IPS-18a (cell line): ENCODE data around the gene PIBF1.
"Not testable (repeated sequence)": the region's sequence is repeated elsewhere in the genome, so short reads cannot be mapped to it uniquely, and the experiment has no call there.

Experiments used
- H3K27ac ChIP-seq: one replicate; pipeline ENCODE4 v1.5.1; 2013; ENCODE audit warnings: low read length
- H3K27me3 ChIP-seq: one replicate; pipeline ENCODE4 v1.6.1; 2013; ENCODE audit warnings: mild to moderate bottlenecking, low read length; ENCODE audit not compliant: control insufficient read depth, insufficient read depth
- H3K36me3 ChIP-seq: one replicate; pipeline ENCODE4 v1.6.1; 2013; ENCODE audit warnings: low read depth, low read length; ENCODE audit not compliant: control insufficient read depth
- H3K4me1 ChIP-seq: one replicate; pipeline ENCODE4 v1.6.1; 2013; ENCODE audit warnings: low read depth, low read length; ENCODE audit not compliant: control insufficient read depth
- H3K4me3 ChIP-seq: one replicate; pipeline ENCODE4 v1.5.1; 2013; ENCODE audit warnings: low read length
- H3K9ac ChIP-seq: one replicate; pipeline ENCODE4 v1.6.1; 2013; ENCODE audit warnings: mild to moderate bottlenecking, low read length, moderate library complexity
- H3K9me3 ChIP-seq: one replicate; pipeline ENCODE4 v1.6.1; 2013; ENCODE audit warnings: low read depth, low read length; ENCODE audit not compliant: control insufficient read depth

The PIBF1 gene

GRCh38 chr13:73025217-73026012, 243.5 kb downstream of the PIBF1 start:
- H3K27me3 ChIP-seq = no peaks in the 10 kb centered on the region
- H3K27ac ChIP-seq = no peak overlapping the region
- no peaks in the 10 kb centered on the region for H3K36me3 ChIP-seq
- no peak overlapping the region for H3K9ac ChIP-seq
- no peak overlapping the region for H3K4me3 ChIP-seq
- no peaks in the 10 kb centered on the region for H3K9me3 ChIP-seq
- no peaks in the 10 kb centered on the region for H3K4me1 ChIP-seq

DNA sequence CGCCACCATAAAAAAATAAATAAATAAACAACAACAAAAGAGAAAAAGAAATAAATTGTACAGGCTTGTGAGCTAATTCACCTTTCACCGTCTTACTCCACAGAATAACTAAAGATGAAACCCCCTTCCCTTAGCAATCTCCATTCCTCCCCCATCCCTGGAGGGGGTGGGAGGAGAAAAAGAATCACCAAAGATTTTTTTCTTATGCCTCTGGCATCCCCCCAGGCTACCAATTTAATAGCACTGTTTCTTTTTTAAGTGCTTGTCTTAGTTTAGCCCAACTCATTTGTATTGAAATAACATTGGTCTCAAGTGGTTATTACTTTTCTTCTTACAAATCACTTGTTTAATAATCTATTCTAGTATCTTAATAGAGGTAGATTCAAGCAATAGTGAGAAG, 253.0 kb downstream of the PIBF1 start:
- H3K27me3 ChIP-seq = no peaks in the 10 kb centered on the region
- no peak overlapping the region for H3K9ac ChIP-seq

GRCh38 chr13:73035660-73036059, 253.7 kb downstream of the PIBF1 start:
- Histone ChIP-seq H3K4me1 (peaks cover 12% of the 10 kb centered on the region), H3K9ac (no peak overlapping the region), H3K9me3 (no peaks in the 10 kb centered on the region), H3K27me3 (no peaks in the 10 kb centered on the region), H3K27ac (no peak overlapping the region), H3K36me3 (no peaks in the 10 kb centered on the region), H3K4me3 (no peak overlapping the region)

More for the DNA sequence above, 253.0 kb downstream of the PIBF1 start:
- Histone ChIP-seq H3K9me3 (no peaks in the 10 kb centered on the region), H3K4me3 (no peak overlapping the region), H3K36me3 (no peaks in the 10 kb centered on the region), H3K4me1 (peaks cover 5% of the 10 kb centered on the region), H3K27ac (no peak overlapping the region)

DNA sequence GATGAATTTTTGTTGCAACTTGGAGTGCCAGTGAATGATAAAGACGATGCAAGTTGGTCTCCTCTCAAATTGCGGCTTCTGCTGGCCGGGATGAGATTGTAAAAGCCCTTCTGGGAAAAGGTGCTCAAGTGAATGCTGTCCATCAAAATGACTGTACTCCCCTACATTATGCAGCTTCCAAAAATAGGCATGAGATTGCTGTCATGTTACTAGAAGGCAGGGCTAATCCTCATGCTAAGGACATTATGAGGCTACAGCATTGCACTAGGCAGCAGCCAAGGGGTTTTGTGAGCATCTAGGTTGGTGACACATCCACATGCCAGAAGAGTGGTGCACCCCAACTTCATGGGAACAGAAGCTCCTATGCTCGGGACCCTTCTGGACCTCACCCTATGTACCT, 254.6 kb downstream of the PIBF1 start:
- Histone ChIP-seq H3K9me3 (no peaks in the 10 kb centered on the region), H3K36me3 (no peaks in the 10 kb centered on the region)

DNA sequence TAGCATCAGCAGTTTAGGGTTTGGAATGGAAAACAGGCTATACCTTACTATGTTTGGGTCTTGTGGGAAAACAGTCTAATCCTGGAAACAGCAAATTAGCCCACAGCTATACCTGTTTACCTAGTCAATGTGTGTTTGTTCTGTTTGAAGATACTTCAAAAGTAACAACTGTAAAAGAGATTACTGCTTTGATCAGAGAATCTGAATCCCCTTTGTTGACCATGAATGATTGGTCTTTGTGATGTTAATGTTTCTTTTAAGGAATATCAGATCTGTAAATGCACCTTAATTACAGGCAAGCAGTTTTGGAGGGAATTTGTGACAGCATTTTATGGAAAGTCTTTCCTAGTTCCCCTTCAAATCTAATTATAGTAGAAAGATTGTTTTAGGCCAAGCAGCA, 256.1 kb downstream of the PIBF1 start:
- H3K4me1 ChIP-seq = peaks cover 12% of the 10 kb centered on the region
- H3K36me3 ChIP-seq = no peaks in the 10 kb centered on the region
- no peaks in the 10 kb centered on the region for H3K27me3 ChIP-seq
- H3K9me3 ChIP-seq = no peaks in the 10 kb centered on the region
- no peak overlapping the region for H3K27ac ChIP-seq
- no peak overlapping the region for H3K4me3 ChIP-seq
- H3K9ac ChIP-seq = no peak overlapping the region

More for the DNA sequence above, 254.6 kb downstream of the PIBF1 start:
- Histone ChIP-seq H3K27ac (no peak overlapping the region), H3K4me1 (peaks cover 12% of the 10 kb centered on the region), H3K9ac (no peak overlapping the region), H3K27me3 (no peaks in the 10 kb centered on the region), H3K4me3 (no peak overlapping the region)

- H3K9me3 ChIP-seq = no peaks in the 10 kb centered on the region
- H3K4me3 ChIP-seq = no peak overlapping the region
- no peak overlapping the region for H3K27ac ChIP-seq
- H3K36me3 ChIP-seq = no peaks in the 10 kb centered on the region
- no peak overlapping the region for H3K9ac ChIP-seq
- H3K4me1 ChIP-seq = peaks cover 12% of the 10 kb centered on the region
- H3K27me3 ChIP-seq = no peaks in the 10 kb centered on the region
These were observed 257.5 kb downstream of the PIBF1 start for GRCh38 chr13:73039201-73040108.

GRCh38 chr13:73040484-73040883, 258.6 kb downstream of the PIBF1 start:
- no peak overlapping the region for H3K27ac ChIP-seq
- no peak overlapping the region for H3K9ac ChIP-seq
- no peak overlapping the region for H3K4me3 ChIP-seq
- no peaks in the 10 kb centered on the region for H3K27me3 ChIP-seq
- H3K4me1 ChIP-seq = peaks cover 12% of the 10 kb centered on the region
- no peaks in the 10 kb centered on the region for H3K36me3 ChIP-seq
- no peaks in the 10 kb centered on the region for H3K9me3 ChIP-seq

GRCh38 chr13:73040968-73041596, 259.1 kb downstream of the PIBF1 start:
- Histone ChIP-seq H3K27me3 (no peaks in the 10 kb centered on the region), H3K4me1 (peaks cover 12% of the 10 kb centered on the region), H3K27ac (no peak overlapping the region), H3K9me3 (no peaks in the 10 kb centered on the region), H3K36me3 (no peaks in the 10 kb centered on the region), H3K9ac (no peak overlapping the region), H3K4me3 (no peak overlapping the region)

DNA sequence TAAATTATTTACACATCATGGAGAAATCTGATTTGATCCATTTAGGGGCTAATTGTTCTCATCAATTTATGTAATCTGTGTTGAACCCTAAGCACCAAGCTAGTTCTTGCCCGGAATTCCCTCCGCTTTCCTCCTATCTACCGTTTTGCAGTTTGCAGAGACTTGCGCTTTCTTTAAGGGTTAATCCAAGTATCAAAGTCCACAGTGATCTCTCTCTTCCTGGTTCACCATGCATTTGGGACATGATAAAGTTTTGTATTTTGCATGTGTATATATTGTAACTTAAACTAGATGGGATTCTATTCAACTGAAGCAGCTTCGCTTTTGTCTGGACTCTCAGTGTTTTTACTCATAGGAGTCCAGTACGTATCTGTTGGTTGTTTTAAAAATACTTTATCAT, 263.1 kb downstream of the PIBF1 start:
- no peaks in the 10 kb centered on the region for H3K9me3 ChIP-seq
- H3K36me3 ChIP-seq = no peaks in the 10 kb centered on the region
- H3K27me3 ChIP-seq = no peaks in the 10 kb centered on the region
- H3K9ac ChIP-seq = no peak overlapping the region
- H3K4me3 ChIP-seq = no peak overlapping the region
- no peak overlapping the region for H3K27ac ChIP-seq
- H3K4me1 ChIP-seq = peaks cover 6% of the 10 kb centered on the region

- not testable (repeated sequence) for H3K27me3 ChIP-seq, H3K27ac ChIP-seq, H3K9me3 ChIP-seq, H3K4me3 ChIP-seq, H3K36me3 ChIP-seq, H3K4me1 ChIP-seq, H3K9ac ChIP-seq
These were observed 266.7 kb downstream of the PIBF1 start for GRCh38 chr13:73048615-73049014.

DNA sequence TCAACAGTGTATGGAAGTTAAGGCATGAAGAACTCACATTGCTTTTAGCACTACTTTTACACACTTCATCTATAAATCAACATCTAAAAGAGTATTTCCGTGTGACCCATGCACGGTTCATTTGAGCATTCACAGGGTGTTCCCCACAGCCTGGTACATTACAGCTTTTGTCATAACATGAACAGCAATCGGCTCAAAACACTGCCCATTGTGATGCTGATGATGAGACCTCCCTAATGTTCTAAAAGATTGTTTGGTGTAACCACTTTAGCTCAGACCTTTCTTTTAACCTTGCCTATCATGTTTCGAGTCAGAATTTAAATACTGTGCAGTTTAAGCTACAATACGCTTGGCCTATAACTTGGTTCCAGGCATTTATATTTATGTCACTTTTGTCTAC, 272.8 kb downstream of the PIBF1 start:
- Histone ChIP-seq H3K27me3 (peaks cover 28% of the 10 kb centered on the region), H3K9me3 (no peaks in the 10 kb centered on the region), H3K4me1 (peaks cover 16% of the 10 kb centered on the region), H3K36me3 (no peaks in the 10 kb centered on the region), H3K4me3 (no peak overlapping the region), H3K9ac (no peak overlapping the region), H3K27ac (no peak overlapping the region)
